Fibroblast of the aortic adventitia (primary cell): ENCODE data around the gene PAQR4. TPM values are rescaled to one million over a fixed set of nuclear protein-coding genes. Genes with fewer than 3 reads are reported as not detected.
A peak's percentile ranks its signal among the peaks of the same experiment; 100 is the strongest.

ENCODE experiments used
- DNase-seq: peaks from one replicate; pipeline ENCODE4 v3.0.0-alpha.2; 2010; ENCODE audit warnings: low read depth
- H3K4me3 ChIP-seq: 2 replicates; pipeline ENCODE4 v1.5.1; 2011; ENCODE audit warnings: low read depth, mild to moderate bottlenecking, control low read depth, low read length, moderate library complexity
- small RNA-seq: library from RNA; depleted of rRNA; stranded (forward); fragments of <200 nt; gene quantifications from one replicate; pipeline ENCODE3, GENCODE V24; 2012
- total RNA-seq: library from RNA; depleted of rRNA; stranded (reverse); fragments of >200 nt; gene quantifications from 2 replicates; pipeline ENCODE4 v1.2.3, GENCODE V29; 2012; ENCODE audit warnings: low replicate concordance
- TF ChIP-seq, protein P1 (sequence below): IDR thresholded peaks from 2 replicates; pipeline ENCODE4 v1.5.1; 2011; ENCODE audit warnings: mild to moderate bottlenecking, low read length, control low read depth, inconsistent platforms; ENCODE audit not compliant: insufficient read depth

The PAQR4 gene
- total RNA-seq, 1 donor: 13.8 TPM

DNA sequence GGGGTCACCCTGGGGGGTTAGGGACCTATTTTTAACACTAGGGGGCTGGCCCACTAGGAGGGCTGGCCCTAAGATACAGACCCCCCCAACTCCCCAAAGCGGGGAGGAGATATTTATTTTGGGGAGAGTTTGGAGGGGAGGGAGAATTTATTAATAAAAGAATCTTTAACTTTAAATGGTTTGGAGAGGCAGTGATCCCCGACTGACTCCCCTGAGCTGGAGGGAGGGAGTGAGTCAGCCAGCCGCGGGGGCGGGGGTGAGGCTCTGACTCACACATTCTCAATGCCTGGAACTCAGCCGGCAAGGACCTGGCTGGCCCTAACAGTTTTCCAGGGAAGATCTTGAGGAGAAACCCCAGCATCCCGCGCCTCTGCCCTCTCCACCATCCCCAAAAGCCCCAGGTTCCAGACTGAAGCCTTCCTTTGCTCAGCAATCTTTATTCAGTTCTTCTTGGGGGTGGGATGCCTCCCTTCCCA lies 53.1 kb downstream of the PAQR4 start:
- peak overlapping the region; percentile 92 for H3K4me3 ChIP-seq
- TF ChIP-seq, protein P1, sequence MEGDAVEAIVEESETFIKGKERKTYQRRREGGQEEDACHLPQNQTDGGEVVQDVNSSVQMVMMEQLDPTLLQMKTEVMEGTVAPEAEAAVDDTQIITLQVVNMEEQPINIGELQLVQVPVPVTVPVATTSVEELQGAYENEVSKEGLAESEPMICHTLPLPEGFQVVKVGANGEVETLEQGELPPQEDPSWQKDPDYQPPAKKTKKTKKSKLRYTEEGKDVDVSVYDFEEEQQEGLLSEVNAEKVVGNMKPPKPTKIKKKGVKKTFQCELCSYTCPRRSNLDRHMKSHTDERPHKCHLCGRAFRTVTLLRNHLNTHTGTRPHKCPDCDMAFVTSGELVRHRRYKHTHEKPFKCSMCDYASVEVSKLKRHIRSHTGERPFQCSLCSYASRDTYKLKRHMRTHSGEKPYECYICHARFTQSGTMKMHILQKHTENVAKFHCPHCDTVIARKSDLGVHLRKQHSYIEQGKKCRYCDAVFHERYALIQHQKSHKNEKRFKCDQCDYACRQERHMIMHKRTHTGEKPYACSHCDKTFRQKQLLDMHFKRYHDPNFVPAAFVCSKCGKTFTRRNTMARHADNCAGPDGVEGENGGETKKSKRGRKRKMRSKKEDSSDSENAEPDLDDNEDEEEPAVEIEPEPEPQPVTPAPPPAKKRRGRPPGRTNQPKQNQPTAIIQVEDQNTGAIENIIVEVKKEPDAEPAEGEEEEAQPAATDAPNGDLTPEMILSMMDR: no peak
- DNase-seq: peak; percentile 96

DNA sequence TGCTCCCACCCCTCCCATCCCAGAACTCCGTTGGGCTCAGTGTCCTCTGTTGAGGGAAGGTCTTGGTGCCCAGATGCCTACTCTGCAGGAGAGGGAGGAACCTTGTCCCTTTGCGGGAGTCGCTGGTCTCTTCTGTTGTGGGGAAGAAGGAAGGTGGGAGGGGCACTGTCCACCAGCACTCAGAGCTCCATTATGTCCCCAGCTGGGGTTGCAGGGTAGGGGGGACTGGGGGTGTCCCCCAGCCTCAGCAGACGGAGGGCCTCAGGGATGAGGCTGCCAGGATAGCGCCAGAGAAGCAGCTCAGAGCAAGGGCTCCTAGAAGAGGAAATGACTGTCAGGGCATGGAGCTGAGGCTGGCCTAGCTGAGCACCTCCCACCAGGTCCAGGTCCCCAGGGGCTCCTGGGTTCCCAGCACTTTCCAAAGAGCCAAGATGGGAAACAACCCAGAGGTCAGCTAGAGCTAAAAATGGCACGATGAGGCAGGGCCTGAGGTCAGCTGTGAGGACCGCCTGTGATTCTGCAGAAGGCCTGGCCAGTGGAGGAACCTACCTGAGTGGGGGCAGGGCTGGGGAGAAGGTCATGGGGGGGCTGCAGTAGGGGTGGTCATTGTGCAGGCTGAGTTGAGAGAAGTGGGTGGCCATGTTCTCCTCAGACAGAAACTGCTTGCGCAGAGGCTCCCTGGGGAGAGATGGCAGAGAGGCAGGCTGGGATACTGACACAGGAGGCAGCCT lies 53.7 kb downstream of the PAQR4 start:
- peak overlapping the region; percentile 82 for H3K4me3 ChIP-seq
- DNase-seq: peak; percentile 74
- TF ChIP-seq, protein P1: no peak

Small RNAs within 50 kb of the gene (small RNA-seq; reads per million reads assigned to genes)
- not detected for gene LINC00514

Other genes starting within 250 kb of the PAQR4 start
- gene PRSS27, start 249.1 kb upstream of the PAQR4 start, total RNA-seq: 0.65 and 1.3 TPM in 2 replicates
- gene SRRM2, start 216.7 kb upstream of the PAQR4 start, total RNA-seq: 77.1 and 96.3 TPM in 2 replicates
- 37.6 and 316 TPM in 2 replicates for gene ELOB, start 192.1 kb upstream of the PAQR4 start, total RNA-seq
- gene PRSS33, start 181.8 kb upstream of the PAQR4 start, total RNA-seq: not detected in 2 replicates
- gene PRSS41, start 170.9 kb upstream of the PAQR4 start, total RNA-seq: not detected in 2 replicates
- gene PRSS21, start 152.1 kb upstream of the PAQR4 start, total RNA-seq: 0.27 and 0.49 TPM in 2 replicates
- 0.27 and 1.4 TPM in 2 replicates for gene ZG16B, start 139.0 kb upstream of the PAQR4 start, total RNA-seq
- gene PRSS22, start 111.2 kb upstream of the PAQR4 start, total RNA-seq: not detected in 2 replicates
- gene FLYWCH2, start 86.1 kb upstream of the PAQR4 start, total RNA-seq: 48.9 and 56.4 TPM in 2 replicates
- 31.3 and 37.4 TPM in 2 replicates for gene FLYWCH1, start 57.4 kb upstream of the PAQR4 start, total RNA-seq
- gene KREMEN2, start 5.1 kb upstream of the PAQR4 start, total RNA-seq: not detected in 2 replicates
- gene PKMYT1, start 11.1 kb downstream of the PAQR4 start, total RNA-seq: 1.5 and 24.5 TPM in 2 replicates
- gene CLDN9, start 43.6 kb downstream of the PAQR4 start, total RNA-seq: not detected in 2 replicates
- 1.1 TPM in 1 of 2 replicates, not detected in the other for gene CLDN6, start 48.8 kb downstream of the PAQR4 start, total RNA-seq
- gene TNFRSF12A, start 51.0 kb downstream of the PAQR4 start, total RNA-seq: 26.7 and 124 TPM in 2 replicates
- 40.6 and 45.6 TPM in 2 replicates for gene HCFC1R1, start 54.6 kb downstream of the PAQR4 start, total RNA-seq
- gene THOC6, start 54.7 kb downstream of the PAQR4 start, total RNA-seq: 16.3 and 30.2 TPM in 2 replicates
- gene BICDL2, start 67.6 kb downstream of the PAQR4 start, total RNA-seq: not detected in 2 replicates
- gene MMP25, start 77.2 kb downstream of the PAQR4 start, total RNA-seq: not detected in 2 replicates
- gene IL32, start 96.3 kb downstream of the PAQR4 start, total RNA-seq: 7.6 and 7.8 TPM in 2 replicates
- not detected in 2 replicates for gene ZSCAN10, start 129.9 kb downstream of the PAQR4 start, total RNA-seq
- 12.3 and 14.7 TPM in 2 replicates for gene ZNF205, start 143.2 kb downstream of the PAQR4 start, total RNA-seq
- gene ZNF213, start 165.7 kb downstream of the PAQR4 start, total RNA-seq: 6.9 and 7.0 TPM in 2 replicates
- gene OR1F1, start 218.9 kb downstream of the PAQR4 start, total RNA-seq: not detected in 2 replicates